ENCODE data around the gene MRRF.

DNA sequence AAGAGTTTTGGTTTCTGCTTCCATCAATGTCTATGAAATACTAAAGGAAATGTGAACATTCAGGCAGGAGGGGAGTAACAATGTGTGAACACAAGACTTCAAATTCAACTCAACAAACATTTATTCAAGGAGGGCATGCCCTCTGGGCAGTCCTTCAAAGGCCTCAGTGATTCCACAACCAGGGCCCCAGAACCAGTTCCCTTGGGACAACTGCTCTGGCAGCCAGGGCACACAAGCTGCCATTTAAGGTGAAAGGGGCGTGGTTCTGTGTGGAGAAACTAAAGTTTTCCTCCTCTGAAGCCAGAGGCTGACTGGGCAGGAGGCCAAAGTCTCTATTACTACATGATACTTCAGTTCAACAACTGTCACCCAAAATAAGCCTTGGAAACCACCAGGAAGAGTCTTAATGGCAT is 3.2 kb upstream of the MRRF start:
- TF ChIP-seq CTCF (IDR thresholded peaks at IDR 0.05), result no peak
- TF ChIP-seq POLR2A (IDR thresholded peaks at IDR 0.05), result no peak
